ENCODE data around the gene FXYD6. TPM values are rescaled to one million over a fixed set of nuclear protein-coding genes. Genes with fewer than 3 reads are reported as not detected.

FXYD6 gene
- total and polyA plus RNA-seq, 9 of the 15 experiments (the other 6 are each of a cell fraction or from before 2014, with no cell fraction given) = 0.07 to 0.35 TPM; not detected in 7

DNA sequence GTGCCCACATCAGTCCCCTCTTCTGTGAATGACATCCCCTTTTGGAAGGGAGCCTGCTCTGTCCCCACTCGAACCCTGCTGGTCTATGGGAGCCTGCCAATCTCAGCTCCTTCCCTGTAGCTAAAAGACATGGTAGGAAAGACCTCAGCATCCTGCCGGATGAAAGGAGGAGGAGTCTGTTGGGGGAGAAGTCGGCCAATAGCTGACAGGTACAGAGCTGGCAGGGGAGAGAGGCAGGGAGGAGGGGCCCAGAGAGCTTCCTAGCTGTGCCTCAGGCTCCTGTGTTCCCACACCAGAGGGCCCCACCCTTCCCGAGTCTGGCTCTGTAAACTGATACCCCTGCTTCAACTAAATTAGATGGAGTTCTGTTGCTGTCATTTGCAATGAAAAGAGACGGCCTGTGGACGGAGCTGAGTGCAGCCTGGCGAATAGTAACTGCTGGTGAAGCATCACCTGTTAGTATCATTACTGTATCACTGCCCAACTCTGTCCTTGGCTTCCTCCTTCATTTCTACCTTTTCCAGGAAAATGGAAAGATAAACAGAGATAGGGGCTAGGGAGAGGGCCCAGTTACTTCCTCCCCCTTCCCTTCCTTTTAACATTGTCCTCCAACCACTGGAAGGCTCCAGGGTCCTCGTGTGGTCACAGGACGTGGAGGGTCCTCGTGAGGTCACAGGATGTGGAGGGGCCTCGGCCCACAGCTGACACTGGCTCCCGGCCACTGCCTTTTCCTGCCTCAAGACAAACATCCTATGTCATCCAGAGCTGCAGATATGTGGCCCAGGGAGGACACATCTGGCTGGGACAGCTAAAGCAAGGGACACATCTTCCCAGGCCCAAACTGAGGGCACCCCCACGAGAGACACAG, 15.1 kb downstream of the FXYD6 start (continued):
- no peak for TF ChIP-seq CBFB (CRISPR knock-in tag; IDR thresholded peaks at IDR 0.05)
- no peak for TF ChIP-seq RBBP5 (IDR thresholded peaks at IDR 0.05; ENCODE audit: borderline replicate concordance, insufficient read depth, low read length, poor library complexity, severe bottlenecking)

GRCh38 chr11:117860139-117860538, 16.3 kb downstream of the FXYD6 start:
- Histone ChIP-seq H3K9me1 (ENCODE audit: control insufficient read depth, insufficient read depth, low read length) (no peaks in the 10 kb centered on the region), H3K79me2 (ENCODE audit: control insufficient read depth, insufficient read depth, low read length) (no peaks in the 10 kb centered on the region), H3K4me1 (replicated peaks in 1 of 2; ENCODE audit: control insufficient read depth in 2 of 2, insufficient read depth in 2 of 2, low read length in 2 of 2) (no peaks in the 10 kb centered on the region), H3K4me2 (ENCODE audit: insufficient read depth, low read length) (no peak overlapping the region), H2AFZ (ENCODE audit: low read depth, low read length) (no peak overlapping the region), H3K4me3 (no peak overlapping the region), H4K20me1 (replicated peaks; ENCODE audit: control insufficient read depth, insufficient read depth, low read length) (0 out of 2 replicates have a peak, but pooled peaks cover 3% of the 10 kb centered on the region), H3K9me3 (replicated peaks; ENCODE audit: control insufficient read depth, insufficient read depth, low read depth, low read length) (no peaks in the 10 kb centered on the region), H3K36me3 (ENCODE audit: control insufficient read depth, insufficient read depth, low read length) (no peaks in the 10 kb centered on the region), H3K27ac (ENCODE audit: extremely low read depth, low read depth, low read length) (no peak overlapping the region), H3K27me3 (ENCODE audit: control insufficient read depth in 2 of 2, insufficient read depth in 2 of 2, low read length in 2 of 2) (peaks cover 19 to 58% of the 10 kb centered on the region in 2 experiments; a peak in 4 of 5 replicates), H3K9ac (ENCODE audit: insufficient read depth in 1 of 2, low read depth in 2 of 2, low read length in 2 of 2) (no peak overlapping the region)
- WGBS (ENCODE audit: insufficient coverage, low coverage, missing lambda C conversion rate) = 12% methylated on average over 6 of the region's 6 CpGs
- intact Hi-C loops (cut with micrococcal nuclease) (no loop called here), in situ Hi-C loops (cut with MboI) (no loop called here)
- FAIRE-seq (no peak), DNase-seq (ENCODE audit: extremely low read depth in 1 of 4, low spot score in 3 of 4) (no peak), ATAC-seq (no peak)
- ChIA-PET POLR2A (interaction anchor here (0.7 to 1.8 kb wide), 3 partner anchors 8 to 11 kb away, joined by 3 to 7 read pairs (median 4); no protein-coding TSS in a partner anchor), CTCF (ENCODE audit: low intra/inter-chr PET ratio) (no interaction called here)
- no TSS peak for BruUV-seq (replicated peaks)
- TF ChIP-seq SMARCB1 (IDR thresholded peaks at IDR 0.05; ENCODE audit: insufficient read length, low read depth) (no peak), USF1 (CRISPR knock-in tag; IDR thresholded peaks at IDR 0.05) (no peak), GMEB1 (CRISPR knock-in tag; IDR thresholded peaks at IDR 0.05) (no peak)

Data from K562 (cell line).